Fibroblast of skin of right quadriceps (primary cell): Measurements from ENCODE around the gene PHF19.
A peak's percentile ranks its signal among the peaks of the same experiment; 100 is the strongest.

Source experiments
- DNase-seq: peaks from one replicate; pipeline ENCODE4 v3.0.0-alpha.2; 2013

The PHF19 gene

DNA sequence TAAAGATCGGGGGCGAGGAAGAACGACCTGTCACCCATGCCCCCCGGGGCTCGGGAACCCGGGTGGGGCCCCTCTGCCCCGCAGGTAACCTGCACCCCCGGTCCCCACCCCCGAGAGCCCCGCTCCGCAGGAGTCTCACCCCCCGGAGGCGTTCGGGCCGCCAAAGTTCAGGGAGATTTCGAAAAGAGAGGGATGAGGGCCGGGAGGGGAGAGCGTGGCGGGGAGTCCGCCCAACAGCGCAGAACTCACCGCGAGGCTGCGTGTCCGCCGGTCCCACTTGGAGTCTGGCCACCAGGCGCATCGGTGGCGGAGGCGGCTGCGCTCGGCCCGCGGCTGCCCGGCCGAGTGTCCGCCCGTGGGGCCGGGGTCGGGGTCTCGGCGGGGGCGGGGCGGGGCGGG lies at the start of gene PHF19:
Gene PHF19, minus strand, starts transcription at position 347 of the 399 bp plus-strand sequence. CDS start 2,447 bp downstream, outside the sequence.
- no peak for DNase-seq

DNA sequence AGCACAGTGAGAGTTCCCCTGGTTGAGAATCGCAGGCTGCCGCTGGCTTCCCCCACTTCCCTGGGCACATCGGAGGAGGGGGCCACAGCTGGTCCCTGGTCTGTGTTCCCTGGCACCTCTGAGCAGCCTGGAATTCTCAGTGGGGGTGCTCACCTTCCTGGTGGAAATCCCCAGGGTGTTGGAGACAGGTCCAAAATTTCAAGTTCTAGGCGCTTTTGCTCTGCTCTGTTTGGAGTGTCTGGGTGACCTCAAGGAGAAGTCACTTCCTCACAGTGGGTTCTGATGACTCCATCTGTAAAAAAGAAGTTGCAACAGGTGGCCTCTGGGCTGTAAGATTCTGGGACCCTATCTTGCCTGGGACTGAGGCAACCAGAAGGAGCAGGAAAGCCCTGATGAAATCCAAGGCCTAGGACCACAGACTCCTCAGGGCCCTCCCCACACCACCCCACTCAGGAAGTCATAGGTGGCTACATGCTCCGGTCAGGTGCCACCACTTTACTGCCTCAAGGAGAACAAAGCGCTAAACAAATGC lies 49.5 kb upstream of the PHF19 start, which contains the start of gene TRAF1:
Gene TRAF1, minus strand, starts transcription at position 400 of the 532 bp plus-strand sequence. CDS start 721 bp downstream, outside the sequence.
- DNase-seq: no peak

DNA sequence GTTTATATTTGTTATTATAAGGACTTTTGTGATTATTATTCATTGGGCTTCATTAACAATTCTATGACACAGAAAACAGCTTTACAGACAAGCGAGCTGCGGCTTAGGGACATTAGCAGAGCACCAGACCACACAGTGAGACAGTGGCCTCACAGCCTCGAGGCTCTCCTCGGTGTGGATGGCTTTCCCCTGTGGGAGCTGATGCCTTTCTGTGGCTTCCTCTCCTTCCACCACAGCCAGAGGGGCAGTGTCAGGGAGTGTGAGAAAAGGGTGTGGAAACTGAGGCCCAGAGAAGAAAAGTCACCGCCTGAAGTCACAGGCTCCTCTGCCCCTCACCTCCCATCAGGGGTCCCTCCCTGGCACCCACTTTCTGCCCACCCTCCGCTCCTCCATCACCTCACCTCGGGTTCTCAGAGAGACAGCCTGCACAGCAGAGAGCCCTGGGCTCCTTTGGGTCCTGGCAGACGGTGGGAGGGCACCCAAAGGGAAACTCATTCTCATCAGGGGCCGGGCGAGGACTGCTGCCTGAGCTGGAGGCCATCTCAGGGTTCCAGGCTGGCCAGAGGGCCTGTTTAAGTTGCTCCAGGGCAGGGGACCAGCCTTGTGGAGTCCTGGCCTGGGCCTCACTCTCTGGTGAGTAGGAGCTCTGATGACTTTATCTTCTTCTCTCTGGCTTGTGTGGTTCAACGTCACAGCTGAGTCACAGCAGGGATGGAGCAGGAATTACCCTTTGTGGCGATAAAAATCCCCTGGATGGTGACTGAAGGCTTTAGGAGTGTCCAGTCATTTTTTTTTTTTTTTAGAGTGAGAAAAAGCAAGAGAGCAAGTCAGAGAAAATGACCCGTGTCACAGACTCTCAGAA lies 48.8 kb upstream of the PHF19 start:
- DNase-seq: peak; percentile 81

DNA sequence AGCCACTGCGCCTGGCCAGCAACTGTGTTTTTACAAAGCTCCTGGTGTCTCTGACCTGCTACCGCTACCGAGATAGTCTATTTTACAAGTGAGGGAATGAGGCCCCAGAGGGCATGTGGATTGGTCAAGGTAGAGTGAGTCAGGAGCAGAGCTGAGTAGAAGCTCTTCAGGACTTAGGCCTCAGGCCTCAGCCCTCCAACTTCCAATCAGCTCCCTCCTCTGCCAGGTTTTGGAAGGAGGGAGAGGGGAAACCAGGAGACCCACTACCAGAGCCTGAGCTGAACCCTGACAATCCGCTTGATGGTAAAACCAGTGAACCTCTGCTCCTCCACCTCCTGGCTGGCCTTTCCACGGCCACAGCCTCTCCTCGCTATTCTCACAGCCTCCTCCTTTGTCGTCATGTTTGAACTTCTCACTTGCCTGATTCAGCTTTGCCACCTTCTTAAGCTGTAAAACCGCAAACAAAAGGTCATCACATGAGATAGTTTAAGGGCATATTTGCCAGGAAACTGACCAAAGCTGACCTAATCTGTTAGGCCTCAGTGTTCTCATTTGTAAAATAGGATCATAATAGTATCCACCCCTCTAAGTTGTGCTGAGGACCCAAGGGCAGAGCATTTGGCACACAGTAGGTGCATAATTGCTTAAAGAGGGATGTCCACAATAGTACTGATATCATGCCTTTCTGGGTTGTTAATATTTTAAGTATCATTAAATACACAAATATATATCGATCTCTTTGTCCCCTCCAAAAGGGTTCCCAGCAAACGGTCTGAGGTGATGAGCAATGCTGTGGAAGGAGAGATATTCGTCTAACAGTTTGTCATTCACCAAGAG lies 47.9 kb upstream of the PHF19 start:
- DNase-seq: no peak

DNA sequence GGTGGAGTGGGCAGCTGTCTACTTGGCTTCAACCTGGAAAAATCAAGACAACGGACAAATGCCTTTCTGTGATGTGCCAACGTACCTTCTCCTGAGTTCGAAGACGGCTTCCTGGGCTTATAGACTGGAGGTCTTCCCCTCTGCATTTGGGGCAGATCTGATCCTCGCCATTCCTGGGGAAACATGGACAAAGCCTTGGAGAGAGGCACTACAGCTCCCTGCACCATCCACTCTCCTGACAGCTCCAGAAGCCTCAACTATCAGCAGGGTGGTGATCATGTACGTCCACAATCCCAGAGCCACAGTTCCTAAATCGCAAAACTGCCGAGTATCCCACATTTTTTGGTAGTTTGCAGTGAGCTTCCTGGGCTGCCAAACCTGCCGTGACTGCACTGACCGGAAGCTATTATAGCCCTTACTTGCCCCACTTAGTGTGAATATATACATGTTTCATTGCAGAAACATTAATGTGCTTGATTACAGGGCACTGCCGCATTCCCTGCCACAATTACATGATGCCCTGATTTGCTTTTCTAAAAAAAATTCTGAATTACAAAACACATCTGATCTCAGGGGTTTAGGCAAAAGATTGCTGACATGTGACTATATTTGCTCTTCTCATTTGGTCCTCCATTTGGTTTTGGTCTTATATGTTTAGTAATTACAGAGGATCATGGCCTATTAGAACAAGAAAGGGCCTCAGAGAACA lies 46.8 kb upstream of the PHF19 start:
- no peak for DNase-seq

DNA sequence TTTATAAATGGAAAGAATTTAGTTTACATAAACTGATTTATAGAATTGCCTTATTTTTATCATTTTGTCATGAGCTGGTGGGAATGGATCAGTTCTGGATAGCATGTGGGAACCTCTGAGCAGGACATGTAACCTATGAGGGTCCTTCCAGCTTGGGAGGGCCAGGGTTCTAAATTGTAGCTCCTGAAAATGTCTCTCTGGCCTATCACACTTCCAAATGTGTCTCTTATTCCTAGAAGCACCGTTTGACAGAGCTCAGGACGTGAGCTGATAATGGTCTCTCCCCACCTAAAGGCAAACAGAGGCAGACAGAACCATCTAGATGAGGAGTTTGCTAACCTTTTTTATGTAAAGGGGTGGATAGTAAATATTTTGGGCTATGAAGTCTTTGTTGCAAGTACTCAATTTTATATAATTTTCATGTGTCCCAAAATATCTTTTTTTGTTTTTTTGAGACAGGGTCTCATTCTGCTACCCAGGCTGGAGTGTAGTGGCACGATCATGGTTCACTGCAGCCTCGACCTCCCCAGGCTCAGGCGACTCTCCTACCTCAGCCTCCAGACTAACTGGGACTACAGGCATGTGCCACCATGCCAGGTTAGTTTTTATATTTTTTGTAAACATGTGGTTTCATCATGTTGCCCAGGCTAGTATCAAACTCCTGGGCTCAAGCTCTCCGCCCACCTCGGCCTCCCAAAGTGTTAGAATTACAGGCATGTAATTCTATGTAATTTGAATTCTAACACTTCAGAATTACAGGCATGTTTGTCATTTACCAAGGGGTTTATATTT lies 45.6 kb upstream of the PHF19 start:
- DNase-seq: no peak

DNA sequence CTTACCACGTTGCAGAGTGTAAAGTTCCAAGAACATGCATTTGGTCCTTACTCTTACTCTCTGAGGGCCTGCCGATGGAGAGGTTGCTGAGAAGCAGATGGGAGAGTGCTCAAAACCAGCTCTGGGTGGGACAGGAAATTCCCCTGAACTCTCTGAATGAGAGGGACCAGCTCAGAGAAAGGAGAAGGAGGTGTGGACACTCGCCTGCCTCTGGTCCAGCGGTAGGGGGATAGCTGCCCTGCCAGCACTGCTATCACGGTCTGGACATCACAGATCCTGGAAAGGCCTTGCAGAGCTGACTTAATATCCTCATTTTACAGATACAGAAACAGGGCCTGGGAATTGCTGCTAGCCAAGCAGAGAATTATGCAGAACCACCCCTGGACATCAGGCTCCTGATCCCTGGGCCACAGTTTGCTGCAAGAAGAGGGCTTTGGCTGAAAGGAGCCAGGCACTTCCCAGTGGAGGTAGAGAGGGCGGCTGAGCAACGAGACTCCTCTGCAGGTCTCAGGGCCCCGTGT lies 44.7 kb upstream of the PHF19 start:
- DNase-seq: no peak

DNA sequence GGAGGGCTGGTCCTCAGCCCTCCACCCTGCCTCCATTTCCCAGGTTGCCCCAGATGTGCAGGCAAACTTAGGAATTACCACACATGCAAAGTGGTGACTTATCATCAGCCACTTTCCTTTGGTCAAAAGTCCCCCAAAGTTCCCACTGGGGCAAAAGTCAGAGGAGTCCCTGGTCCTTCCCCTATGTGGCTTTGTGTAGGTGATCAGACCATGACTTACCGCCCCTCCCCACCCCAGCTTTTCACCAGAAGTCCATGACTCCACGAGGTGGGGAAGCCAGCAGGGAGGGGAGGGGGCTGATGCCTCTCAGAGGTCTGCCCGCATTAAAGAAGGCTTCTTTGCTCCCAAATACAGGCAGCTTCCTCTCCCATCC lies 43.8 kb upstream of the PHF19 start:
- no peak for DNase-seq

DNA sequence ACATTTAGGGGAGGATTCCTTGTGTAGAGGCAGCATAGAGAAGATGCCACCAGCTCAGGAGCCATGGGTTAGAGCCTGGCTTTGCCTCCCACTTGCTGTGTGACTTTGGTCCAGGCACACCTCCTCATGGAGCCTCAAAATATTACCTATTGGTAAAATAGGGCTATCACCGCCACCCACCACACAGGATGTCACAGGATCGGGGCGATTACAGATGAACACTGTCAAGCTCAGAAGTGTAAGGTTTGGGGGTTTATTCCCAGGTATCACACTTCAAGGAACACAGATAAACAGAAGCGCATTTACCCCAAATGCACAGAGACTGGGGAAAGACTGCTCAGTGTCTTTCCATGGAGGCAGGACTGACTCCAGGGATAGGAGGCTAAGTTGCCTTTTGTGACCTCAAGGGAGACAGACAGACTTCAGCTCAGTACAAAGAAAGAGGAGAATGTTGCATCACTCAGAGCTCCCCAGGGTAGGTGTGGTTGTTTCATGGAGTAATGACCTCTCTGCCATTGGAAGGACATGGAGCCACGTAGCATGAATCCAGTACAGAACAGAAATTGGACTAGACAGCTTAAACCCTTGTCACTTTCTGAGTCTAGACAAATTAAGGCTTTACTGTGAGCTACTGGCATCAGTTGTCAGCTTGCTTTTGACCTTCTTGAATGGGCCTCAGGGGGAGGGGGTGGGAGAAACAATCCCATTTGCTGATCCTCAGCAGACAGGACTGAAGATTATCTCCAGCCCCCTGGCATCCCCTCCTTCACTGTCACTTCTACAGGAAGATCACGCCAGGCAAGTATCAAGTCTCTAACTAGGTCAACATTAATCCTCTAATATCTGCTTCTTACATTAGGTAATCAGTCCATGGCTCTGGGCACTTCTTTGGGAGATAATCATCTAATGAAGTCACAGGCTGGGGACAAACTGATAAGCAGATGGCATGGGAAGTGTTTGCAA lies 43.1 kb upstream of the PHF19 start:
- DNase-seq: no peak

DNA sequence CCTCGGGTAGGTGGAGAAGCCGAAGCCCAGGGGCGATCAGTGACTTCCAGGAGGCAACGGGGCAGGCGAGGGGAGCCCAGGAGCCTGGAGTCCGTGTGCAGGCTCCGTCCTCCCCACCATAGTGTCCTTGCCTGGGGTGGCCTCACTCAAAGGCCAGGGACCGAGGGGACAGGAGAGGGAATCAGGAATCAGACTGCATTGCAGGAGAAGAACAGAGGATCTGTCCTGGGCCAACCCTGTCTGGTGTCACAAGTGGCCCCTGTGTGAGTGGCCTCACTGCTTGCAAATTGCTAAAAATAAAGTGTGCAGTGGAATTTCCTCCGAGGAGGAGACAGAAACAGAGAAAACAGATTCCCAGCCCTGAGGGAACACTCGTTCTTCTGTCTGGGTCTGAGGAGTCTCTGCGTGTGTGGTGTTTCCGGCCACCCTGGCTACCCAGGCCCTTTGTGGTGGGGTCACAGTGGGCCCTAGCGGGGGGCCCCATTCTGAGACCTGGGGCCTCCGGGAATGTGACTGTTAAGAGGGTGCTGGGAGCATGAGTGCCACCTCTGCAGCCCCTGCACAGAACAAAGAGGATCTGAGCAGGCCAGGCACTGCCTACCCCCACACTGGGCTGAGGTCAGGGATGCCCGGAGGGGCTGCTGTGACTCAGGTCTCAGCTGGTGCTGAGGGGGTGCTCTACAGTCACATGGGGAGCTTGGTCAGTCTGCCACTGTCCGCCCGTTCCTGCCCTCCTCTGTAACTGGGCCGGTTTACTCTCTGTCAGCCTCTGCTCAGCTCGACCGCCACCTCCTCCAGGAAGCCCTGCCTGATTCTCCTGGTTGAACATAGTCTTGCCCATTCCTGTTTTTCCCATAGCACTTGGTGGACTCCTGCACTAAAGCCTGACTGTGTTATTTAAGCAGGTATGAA lies 42.2 kb upstream of the PHF19 start:
- no peak for DNase-seq

DNA sequence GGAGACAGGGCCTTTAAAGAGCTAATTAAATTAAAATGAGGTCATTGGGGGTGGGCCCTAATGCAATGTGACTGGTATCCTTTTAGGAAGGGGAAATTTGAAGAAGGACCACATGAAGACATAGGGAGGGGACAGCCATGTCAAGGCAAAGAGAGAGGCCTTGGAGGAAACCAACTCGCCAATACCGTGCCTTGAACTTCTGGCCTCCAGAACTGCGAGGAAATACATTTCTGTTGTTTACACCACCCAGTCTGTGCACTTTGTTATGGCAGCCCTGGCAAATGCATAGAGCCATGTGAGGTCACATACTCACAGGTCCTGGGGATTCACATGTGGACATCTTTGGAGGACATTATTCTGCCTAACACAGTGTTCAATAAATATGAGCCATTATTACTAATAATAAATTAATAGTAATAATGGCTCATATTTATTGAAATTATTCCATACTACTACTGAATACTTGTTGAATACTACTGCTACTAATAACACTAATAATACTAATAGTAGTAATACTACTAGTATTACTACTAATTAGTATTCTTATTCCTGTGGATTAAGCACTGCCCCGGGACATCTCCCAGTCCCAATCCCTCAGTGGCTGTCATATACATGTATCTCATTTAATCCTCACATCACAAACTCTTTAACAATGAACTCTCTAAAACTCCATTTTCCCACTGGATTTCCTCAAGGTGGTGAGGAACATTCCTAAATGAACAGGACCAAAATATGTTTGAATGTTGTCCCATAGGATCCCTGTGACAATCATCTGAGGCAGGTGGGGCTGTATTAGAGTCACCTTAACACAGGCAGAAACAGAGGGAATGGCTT lies 41.2 kb upstream of the PHF19 start:
- no peak for DNase-seq

DNA sequence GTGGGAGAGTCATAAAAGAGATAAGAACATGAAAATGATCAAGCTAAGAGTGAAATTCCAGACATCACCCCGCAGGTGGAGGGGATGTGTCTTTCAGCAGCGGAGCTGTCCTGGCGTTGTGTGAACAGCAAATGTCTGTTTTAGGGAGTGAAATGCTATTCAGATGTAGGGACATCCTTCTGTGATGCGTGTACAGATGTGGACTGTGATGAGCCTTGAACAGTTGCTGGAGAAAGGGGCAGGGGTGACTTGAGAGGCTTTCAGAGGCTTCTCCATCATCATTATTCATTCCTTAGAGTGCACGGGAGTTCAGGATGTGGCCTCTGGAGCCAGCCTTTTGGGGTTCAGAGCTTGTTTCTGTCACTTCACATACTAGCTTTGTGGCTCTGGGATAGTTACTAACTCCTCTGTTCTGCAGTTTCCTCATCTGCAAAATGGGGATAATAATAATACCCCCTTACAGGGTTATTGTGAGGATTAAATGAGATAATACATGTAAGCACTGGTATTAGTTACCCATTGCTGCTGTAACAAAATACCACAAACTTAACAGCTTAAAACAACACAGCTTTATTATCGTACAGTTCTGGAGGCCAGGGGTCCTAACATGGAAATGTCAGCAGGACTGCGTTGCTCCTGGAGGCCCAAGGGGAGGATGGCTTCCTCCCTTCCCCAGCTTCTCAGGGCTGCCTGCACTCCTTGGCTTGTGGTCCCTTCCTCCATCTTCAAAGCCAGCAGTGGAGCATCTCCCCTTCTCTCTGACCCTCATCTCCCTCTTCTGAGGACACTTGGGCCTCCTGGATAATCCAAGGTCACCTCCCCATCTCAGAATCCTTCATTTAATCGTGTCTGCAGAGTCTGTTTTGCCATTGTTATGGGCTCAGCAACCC lies 40.2 kb upstream of the PHF19 start:
- DNase-seq: no peak

DNA sequence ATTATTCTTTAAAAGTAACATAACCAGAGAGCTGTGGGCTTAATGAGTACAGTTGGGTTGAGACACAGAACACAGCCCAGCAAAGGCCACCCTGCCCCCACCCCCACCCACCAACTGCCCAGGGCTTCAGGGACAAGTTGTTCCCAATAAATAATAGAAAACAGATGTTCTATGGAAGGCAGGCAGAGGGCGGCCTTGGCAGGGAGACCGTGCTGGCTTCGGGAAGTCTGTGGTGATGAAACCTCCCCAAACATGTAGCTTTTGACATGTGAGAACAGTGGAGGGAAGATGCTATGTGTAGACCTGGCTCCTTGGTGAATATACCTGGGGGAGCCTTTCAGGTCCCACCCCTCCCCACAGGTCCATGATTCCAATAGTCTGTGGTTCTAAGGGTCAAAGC lies 39.6 kb upstream of the PHF19 start:
- peak; percentile 54 for DNase-seq

DNA sequence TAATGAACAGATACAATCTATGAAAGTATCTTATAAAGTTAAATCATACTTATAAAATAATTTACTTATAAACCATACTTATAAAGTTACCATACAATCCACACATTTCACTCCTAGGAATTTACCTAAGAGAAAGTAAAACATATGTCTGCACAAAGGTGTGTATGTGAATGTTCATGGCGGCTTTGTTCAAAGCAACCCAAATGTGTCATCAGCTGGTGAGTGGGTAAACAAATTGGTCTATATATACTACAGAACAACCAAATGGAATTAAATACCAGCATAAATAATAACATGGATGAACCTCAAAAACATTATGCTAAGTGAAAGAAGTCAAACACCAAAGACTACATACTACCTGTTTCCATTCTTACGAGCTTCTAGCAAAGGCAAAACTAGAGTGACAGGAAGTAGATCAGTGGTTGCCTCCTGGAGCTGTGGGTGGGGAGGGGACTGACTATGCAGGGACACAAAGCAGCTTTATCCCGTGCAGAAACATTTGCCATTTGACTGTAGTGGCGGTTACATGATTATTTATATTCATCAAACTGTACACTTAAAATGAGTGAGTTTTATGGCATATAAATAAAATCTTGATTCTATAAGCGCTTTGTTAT lies 39.0 kb upstream of the PHF19 start:
- no peak for DNase-seq

DNA sequence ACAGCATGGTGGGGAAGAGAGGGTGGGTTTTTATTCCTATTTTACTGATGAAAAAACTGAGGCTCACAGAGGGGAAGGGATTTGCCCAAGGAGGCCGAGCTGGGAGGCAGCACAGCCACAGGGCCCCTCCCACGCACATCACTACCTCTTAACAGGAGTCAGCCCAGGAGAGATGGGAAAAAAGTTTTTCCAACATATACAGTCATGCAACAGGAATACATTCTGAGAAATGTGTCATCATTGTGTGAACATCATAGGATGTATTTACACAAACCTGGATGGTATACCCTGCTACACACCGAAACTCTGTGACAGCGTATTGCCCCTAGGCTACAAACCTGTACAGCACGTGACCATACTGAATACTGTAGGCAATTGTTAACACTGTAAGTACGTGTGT lies 38.0 kb upstream of the PHF19 start:
- DNase-seq: no peak

DNA sequence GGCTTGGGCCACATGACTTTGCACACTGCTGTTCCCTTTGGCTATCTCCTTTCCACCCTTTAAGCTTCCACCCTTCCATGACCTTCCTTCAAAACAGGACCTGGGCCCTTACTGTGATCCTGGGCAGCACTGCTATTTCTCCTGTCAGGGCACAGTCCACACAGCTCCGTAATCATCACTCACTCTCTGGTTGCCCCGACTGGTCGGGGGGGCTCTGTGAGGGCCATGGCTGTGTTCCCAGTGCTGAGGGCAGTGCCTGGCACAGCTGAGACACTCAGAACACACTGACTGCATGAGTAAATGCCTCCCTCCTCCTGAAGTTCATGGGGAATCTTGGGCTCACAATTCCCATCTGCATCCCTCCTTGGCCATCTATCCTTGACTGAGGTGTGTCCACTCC lies 37.4 kb upstream of the PHF19 start:
- no peak for DNase-seq

DNA sequence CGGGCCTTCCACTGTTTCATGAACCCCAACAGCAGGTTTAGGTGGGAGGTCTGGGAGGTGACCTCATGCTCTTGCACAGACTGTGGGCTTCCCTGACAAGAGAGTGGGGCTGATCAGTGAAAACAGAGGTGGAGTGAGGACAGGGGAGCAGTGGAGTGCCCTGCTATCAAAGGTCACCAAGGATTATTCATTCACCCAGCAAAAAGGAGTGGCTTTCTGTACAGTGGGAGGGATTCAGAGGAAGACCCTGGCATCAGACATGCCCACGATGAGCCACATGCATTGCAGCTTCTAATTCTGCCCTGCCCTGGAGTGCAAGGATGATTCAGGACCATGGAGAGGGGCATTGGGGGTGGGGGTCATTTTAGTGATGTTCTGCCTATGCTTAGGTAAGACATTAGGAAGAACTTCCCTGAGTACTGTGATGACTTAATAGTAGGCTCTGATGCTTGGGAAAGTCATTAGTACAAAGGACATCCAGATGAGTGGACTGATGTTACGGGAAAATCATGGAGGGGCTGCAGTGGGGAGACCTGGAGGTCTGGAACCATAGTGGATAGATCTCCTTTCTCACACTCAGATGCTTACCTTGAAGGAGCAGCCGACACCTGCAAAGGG lies 36.8 kb upstream of the PHF19 start:
- DNase-seq: no peak
